ENCODE data around the gene THSD4.

THSD4 gene

DNA sequence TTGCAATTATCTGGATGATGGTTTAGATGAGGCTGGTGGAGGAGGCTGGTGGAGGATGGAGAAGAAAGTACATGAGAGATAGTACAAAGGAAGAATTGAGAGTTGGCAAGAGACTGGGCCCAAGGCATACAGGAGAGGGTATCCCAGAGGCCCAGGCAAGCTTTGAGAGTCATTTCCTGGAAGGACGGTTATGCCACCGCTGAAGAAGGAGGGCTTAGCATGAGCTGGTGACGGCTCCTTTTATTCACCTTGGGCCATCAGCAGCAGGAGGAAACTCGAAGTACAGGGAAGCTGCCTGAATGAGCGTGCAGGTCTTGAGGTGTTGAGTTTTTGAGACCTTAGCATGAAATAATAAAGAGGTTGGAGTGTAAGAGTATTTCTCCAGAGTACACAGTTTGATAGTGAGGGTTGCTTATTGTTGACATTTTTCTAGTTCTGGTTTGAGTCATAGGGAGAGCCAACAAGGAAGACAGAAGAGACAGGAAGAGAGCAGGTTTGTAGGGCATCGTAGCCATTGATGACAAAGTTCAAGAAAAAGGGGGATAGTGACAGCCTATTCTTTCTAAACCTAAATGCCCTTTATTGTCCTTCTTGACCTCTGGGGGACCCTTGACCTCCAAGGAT lies 13.8 kb downstream of the THSD4 start:
- Histone ChIP-seq H3K27me3 (ENCODE audit: control insufficient read depth, insufficient read depth, low read length) (no peaks in the 10 kb centered on the region), H3K9ac (ENCODE audit: low read length) (no peak overlapping the region), H3K4me1 (ENCODE audit: control insufficient read depth, insufficient read depth, low read length) (peaks cover 10% of the 10 kb centered on the region), H3K4me3 (ENCODE audit: low read length) (no peak overlapping the region), H3K36me3 (ENCODE audit: control insufficient read depth, insufficient read depth, low read length) (no peaks in the 10 kb centered on the region), H3K9me3 (ENCODE audit: control insufficient read depth, low read length) (no peaks in the 10 kb centered on the region)

DNA sequence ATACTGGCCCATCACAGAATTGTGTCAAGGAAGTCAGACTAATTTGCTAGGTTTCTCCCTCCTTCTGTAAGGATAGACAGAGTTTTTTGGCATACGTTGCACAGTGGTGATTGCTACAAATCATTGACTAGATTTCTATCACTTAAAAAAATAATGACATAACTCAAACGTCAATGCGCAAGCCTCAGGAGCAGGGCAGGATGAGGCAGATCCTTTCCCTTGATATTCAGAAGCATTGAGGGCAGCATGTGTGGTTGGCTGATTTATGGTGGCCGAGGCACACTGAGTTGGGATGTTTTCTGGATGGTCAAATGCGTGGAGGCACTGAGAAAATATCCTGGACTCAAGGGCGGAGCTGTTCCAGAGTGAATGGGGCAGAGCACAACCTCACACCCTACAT lies 14.4 kb downstream of the THSD4 start:
- peaks cover 10% of the 10 kb centered on the region for H3K4me1 ChIP-seq (ENCODE audit: control insufficient read depth, insufficient read depth, low read length)

DNA sequence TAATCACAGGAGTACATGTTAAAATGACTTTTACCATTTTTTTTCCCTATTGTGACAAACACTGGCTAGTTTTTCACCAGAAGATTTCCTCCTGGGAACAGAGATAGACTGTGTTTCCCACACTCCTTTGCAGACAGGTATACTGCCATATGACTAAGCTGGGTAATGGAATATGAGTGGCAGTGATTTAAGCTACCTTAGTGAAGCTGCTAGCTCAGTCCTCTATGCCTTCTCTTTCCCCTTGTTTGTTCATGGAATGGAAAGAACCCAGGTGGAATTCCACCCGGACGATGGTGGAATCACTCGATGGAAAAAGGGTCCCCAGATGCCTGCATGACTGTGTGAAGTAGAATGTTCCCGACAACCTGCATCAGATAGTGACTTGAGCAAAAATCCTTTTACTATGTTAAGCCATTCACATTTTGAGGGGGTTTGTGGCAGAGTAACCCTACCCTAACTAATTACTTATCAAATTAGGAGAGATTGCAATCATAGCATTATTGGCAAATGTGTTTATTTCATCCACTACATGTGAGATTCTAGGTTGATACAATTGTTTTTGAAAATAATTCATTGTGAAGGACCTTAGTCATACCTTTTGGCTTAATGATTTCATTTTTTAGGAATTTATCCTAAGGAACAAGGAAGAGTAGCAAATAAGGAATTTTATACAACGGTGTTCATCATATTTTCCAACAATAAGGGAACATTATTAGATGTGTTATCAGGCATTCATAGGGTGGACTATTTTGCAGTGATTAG lies 16.5 kb downstream of the THSD4 start:
- Histone ChIP-seq H3K27me3 (ENCODE audit: control insufficient read depth, insufficient read depth, low read length) (no peaks in the 10 kb centered on the region), H3K4me3 (ENCODE audit: low read length) (no peak overlapping the region), H3K9me3 (ENCODE audit: control insufficient read depth, low read length) (no peaks in the 10 kb centered on the region), H3K4me1 (ENCODE audit: control insufficient read depth, insufficient read depth, low read length) (peaks cover 15% of the 10 kb centered on the region), H3K9ac (ENCODE audit: low read length) (no peak overlapping the region), H3K36me3 (ENCODE audit: control insufficient read depth, insufficient read depth, low read length) (no peaks in the 10 kb centered on the region)

More for the DNA sequence above, 14.4 kb downstream of the THSD4 start:
- Histone ChIP-seq H3K9ac (ENCODE audit: low read length) (no peak overlapping the region), H3K4me3 (ENCODE audit: low read length) (no peak overlapping the region), H3K9me3 (ENCODE audit: control insufficient read depth, low read length) (no peaks in the 10 kb centered on the region), H3K27me3 (ENCODE audit: control insufficient read depth, insufficient read depth, low read length) (no peaks in the 10 kb centered on the region), H3K36me3 (ENCODE audit: control insufficient read depth, insufficient read depth, low read length) (no peaks in the 10 kb centered on the region)

DNA sequence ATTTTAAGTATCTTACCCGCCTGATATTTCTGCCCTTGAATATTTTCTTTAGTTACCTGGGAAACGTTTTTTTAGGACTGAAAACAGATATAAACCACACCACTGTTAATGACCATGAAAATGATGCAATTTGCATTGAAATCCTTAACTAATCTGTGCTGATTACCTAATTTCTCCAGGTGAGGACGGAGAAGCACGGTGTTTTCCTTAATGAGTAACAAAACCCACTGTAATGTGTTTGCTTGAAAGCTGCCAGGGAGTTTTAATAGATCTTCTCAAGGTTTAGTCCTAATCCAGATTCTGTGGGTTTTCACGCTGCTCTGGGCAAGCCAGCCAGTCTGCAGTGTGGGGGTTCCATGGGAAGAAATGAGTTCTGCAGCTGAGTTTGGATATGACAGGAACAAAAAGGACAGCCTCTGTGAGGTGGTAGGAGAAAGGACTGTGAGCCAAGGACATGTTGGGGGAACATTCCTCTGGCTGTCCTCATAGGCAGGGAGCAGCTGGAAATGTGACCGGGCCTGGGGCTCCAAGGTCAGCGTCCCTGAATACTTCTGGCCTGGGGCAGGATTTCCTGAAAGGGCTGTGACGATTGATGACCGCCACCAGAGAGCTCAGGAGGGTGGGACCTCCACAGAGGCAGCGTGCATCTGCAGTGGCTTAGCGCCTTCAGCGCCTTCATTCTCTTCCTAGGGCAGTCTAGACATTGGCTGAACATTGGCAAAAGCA lies 18.6 kb downstream of the THSD4 start:
- H3K4me1 ChIP-seq (ENCODE audit: control insufficient read depth, insufficient read depth, low read length), result peaks cover 33% of the 10 kb centered on the region
- no peaks in the 10 kb centered on the region for H3K9me3 ChIP-seq (ENCODE audit: control insufficient read depth, low read length)

DNA sequence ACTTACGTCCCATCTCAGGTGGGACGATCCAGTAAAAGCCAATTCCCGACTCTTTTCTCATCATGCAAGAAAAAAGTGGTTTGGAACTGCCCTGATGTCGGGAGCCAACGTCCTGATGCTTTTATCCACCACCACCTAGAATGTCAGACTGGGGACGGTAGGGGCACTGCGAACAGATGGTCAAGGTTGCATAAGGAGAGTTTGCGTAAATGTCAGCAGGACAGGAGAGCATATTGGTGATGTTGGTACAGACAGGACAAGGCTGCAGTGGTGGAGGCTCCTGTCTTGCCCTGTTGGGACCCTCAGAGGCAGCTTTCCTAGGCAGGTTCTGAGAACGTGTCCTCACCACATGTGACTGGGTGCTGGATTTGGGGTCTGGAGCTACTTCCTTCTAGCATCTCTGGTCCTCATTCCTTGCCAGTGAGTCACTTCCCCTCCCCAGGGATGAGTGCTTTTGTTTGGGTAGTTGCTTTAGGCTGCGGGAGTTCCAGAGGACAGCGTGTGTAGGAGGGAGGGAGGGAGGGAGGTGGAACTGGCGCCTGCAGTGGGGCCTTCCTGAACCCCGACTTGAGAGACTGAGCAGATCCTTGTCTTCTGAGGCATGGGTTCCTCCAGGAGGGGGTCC lies 21.0 kb downstream of the THSD4 start:
- no peak overlapping the region for H3K9ac ChIP-seq (ENCODE audit: low read length)
- H3K27me3 ChIP-seq (ENCODE audit: control insufficient read depth, insufficient read depth, low read length), result no peaks in the 10 kb centered on the region
- peaks cover 29% of the 10 kb centered on the region for H3K4me1 ChIP-seq (ENCODE audit: control insufficient read depth, insufficient read depth, low read length)

More for the DNA sequence above, 18.6 kb downstream of the THSD4 start:
- Histone ChIP-seq H3K36me3 (ENCODE audit: control insufficient read depth, insufficient read depth, low read length) (no peaks in the 10 kb centered on the region), H3K4me3 (ENCODE audit: low read length) (no peak overlapping the region), H3K9ac (ENCODE audit: low read length) (no peak overlapping the region), H3K27me3 (ENCODE audit: control insufficient read depth, insufficient read depth, low read length) (no peaks in the 10 kb centered on the region)

DNA sequence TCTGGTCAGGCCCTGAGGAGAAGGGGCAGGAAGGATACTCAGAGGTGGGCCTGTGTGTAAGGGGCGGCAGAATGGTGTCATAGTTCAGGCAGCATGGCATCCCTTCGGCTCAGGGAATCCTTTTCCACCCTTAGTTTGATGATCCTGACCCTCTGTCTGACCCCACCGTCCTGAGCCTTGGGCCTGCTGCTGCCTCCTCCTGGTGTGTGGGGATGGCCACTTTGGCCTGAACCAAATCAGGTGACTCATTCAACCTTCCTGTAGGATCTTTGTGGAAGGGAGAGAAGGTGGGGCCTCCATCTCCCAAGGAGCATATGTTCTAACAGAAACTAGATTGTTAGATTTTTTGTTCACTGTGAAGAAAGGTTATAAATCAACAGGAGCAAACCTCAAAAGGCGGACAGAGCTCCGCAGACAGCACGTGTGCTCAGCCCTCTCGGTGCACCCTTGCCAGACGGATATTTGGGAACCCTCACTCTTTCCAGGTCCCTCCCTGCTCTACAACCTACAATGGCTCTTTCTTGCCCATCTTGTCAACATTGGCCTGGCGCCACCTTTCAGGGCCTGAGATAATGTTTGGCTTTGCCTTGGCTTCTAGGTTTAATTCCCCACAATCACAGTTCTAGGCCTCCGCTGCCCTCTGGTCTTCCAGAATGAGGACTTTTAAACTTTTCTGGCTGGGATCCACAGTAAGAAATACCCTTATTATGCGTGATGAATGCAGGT lies 21.7 kb downstream of the THSD4 start:
- no peaks in the 10 kb centered on the region for H3K36me3 ChIP-seq (ENCODE audit: control insufficient read depth, insufficient read depth, low read length)
- H3K4me1 ChIP-seq (ENCODE audit: control insufficient read depth, insufficient read depth, low read length), result peaks cover 29% of the 10 kb centered on the region
- H3K9ac ChIP-seq (ENCODE audit: low read length), result no peak overlapping the region
- H3K9me3 ChIP-seq (ENCODE audit: control insufficient read depth, low read length), result no peaks in the 10 kb centered on the region
- H3K4me3 ChIP-seq (ENCODE audit: low read length), result no peak overlapping the region
- H3K27me3 ChIP-seq (ENCODE audit: control insufficient read depth, insufficient read depth, low read length), result no peaks in the 10 kb centered on the region

More for the DNA sequence above, 21.0 kb downstream of the THSD4 start:
- Histone ChIP-seq H3K9me3 (ENCODE audit: control insufficient read depth, low read length) (no peaks in the 10 kb centered on the region), H3K4me3 (ENCODE audit: low read length) (no peak overlapping the region), H3K36me3 (ENCODE audit: control insufficient read depth, insufficient read depth, low read length) (no peaks in the 10 kb centered on the region)

DNA sequence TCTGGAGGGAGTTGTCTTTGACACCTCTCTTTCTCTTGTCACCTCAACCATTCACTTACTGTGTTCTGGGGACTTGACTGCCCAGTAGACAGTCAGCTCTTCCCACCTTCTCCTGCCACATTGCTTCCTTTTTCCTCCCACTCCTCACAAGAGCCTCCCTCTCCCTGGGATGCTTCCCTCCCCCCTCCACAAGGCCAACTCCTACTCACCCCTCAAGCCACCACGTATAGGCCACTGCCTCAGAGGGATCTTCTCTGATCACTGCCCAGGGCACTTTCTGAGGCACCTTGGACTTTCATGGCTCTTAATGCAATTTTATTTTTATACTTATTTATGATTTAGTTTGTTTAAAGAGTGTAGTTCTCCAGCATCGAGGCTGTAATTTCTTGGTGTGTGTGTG lies 23.2 kb downstream of the THSD4 start:
- no peak overlapping the region for H3K4me3 ChIP-seq (ENCODE audit: low read length)
- peaks cover 29% of the 10 kb centered on the region for H3K4me1 ChIP-seq (ENCODE audit: control insufficient read depth, insufficient read depth, low read length)
- H3K36me3 ChIP-seq (ENCODE audit: control insufficient read depth, insufficient read depth, low read length), result no peaks in the 10 kb centered on the region
- no peaks in the 10 kb centered on the region for H3K9me3 ChIP-seq (ENCODE audit: control insufficient read depth, low read length)
- H3K27me3 ChIP-seq (ENCODE audit: control insufficient read depth, insufficient read depth, low read length), result no peaks in the 10 kb centered on the region
- no peak overlapping the region for H3K9ac ChIP-seq (ENCODE audit: low read length)

DNA sequence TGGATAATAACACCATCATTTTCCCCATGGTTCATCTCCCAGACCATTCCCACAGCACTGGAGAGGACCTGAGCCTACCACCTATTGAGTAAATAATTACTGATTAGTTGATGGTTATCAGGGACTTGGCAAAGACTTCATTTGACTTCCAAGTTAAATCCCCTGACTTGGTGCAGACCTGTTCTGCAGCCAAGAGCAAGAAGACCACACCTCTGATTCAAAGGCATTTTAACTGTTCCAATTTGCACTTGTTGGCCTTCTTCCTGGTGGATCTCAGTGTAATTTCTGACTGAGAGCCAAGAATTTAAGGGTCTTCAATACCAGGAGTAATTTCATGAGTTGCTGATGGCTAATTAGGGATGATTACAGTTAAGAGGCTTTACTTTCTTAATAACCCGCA lies 24.0 kb downstream of the THSD4 start:
- peaks cover 30% of the 10 kb centered on the region for H3K4me1 ChIP-seq (ENCODE audit: control insufficient read depth, insufficient read depth, low read length)
- no peak overlapping the region for H3K4me3 ChIP-seq (ENCODE audit: low read length)
- no peaks in the 10 kb centered on the region for H3K36me3 ChIP-seq (ENCODE audit: control insufficient read depth, insufficient read depth, low read length)
- no peaks in the 10 kb centered on the region for H3K27me3 ChIP-seq (ENCODE audit: control insufficient read depth, insufficient read depth, low read length)
- H3K9me3 ChIP-seq (ENCODE audit: control insufficient read depth, low read length), result no peaks in the 10 kb centered on the region
- no peak overlapping the region for H3K9ac ChIP-seq (ENCODE audit: low read length)

DNA sequence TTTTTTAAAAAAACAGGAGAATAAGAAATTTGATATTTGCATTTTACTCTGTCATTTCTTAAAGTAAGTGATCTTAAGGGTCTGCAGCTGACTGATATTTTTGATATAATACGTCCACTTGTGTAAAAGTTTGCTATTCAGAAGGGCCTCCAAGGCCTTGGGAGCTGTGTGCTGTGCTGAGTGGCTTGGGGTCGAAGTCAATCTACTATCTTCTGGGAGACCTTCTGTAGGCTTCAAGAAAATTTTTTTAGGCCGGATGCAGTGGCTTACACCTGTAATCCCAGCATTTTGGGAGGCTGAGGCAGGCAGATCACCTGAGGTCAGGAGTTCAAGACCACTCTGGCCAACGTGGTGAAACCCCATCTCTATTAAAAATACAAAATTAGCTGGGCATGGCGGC lies 26.3 kb downstream of the THSD4 start:
- Histone ChIP-seq H3K4me1 (ENCODE audit: control insufficient read depth, insufficient read depth, low read length) (peaks cover 48% of the 10 kb centered on the region), H3K27me3 (ENCODE audit: control insufficient read depth, insufficient read depth, low read length) (no peaks in the 10 kb centered on the region), H3K9me3 (ENCODE audit: control insufficient read depth, low read length) (no peaks in the 10 kb centered on the region), H3K36me3 (ENCODE audit: control insufficient read depth, insufficient read depth, low read length) (no peaks in the 10 kb centered on the region), H3K4me3 (ENCODE audit: low read length) (no peak overlapping the region), H3K9ac (ENCODE audit: low read length) (no peak overlapping the region)

DNA sequence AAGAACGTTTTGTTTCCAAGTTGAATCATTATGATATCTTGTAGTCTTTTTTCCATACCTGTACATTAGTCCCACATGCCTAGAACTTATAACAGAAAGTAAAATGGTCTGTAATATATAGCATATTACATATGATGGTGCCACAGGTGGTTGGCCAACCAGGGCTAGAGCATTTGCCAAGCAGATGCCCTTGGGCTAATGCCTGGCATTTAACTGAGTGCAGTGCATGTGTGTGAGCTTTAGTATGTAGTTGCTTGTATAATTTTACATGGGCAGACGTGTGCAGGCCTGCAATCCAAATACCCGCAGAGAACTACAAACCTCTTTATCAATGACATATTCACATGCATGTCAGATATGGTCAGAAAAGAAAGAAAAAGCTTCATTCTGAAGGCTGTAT lies 27.5 kb downstream of the THSD4 start:
- H3K27me3 ChIP-seq (ENCODE audit: control insufficient read depth, insufficient read depth, low read length), result no peaks in the 10 kb centered on the region
- no peak overlapping the region for H3K4me3 ChIP-seq (ENCODE audit: low read length)
- no peak overlapping the region for H3K9ac ChIP-seq (ENCODE audit: low read length)
- no peaks in the 10 kb centered on the region for H3K36me3 ChIP-seq (ENCODE audit: control insufficient read depth, insufficient read depth, low read length)
- H3K9me3 ChIP-seq (ENCODE audit: control insufficient read depth, low read length), result no peaks in the 10 kb centered on the region
- H3K4me1 ChIP-seq (ENCODE audit: control insufficient read depth, insufficient read depth, low read length), result peaks cover 47% of the 10 kb centered on the region

DNA sequence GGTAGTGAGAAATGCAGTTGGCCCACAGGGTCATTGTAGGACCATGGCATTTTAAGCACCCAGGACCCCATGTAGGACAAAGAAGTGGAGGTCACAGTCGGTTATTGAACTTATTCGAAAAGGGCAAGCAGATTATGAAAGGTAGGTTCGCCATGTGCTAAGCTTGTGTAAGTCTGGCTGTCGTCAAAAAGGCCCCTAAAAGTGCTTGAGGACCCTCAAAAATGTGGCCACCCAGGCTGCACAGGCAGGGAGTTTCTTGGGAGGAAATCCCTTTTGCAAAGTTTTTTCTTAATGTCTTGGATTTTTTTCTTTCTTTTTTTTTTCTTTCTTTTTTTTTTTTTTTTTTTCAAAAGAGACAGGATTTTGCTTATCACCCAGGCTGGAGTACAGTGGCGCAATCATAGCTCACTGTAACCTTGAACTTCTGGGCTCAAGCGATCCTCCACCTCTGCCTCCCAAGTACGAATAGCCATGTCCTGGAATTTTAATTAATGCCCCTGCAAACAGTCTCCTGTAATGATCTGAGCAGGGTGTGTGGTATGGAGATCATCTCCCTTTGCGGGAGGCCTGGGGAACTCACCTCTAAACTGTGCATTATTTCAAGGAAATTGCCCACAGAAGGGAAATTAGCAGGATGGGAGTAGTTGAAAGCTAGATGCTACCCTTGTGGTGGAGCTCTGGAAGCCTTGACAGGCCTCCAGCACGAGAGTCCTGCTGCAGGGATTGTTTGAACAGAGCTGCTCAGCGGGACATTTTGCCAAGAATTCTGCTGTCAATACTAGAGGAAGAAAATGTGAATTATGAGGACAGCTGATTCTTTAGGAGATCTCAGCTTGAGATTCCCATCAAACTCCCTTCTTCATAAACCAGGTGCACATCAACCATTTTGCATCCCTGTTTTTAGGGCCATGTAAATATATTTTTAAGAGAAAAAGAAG lies 28.4 kb downstream of the THSD4 start:
- Histone ChIP-seq H3K9ac (ENCODE audit: low read length) (no peak overlapping the region), H3K27me3 (ENCODE audit: control insufficient read depth, insufficient read depth, low read length) (no peaks in the 10 kb centered on the region), H3K36me3 (ENCODE audit: control insufficient read depth, insufficient read depth, low read length) (no peaks in the 10 kb centered on the region), H3K4me1 (ENCODE audit: control insufficient read depth, insufficient read depth, low read length) (peaks cover 50% of the 10 kb centered on the region), H3K9me3 (ENCODE audit: control insufficient read depth, low read length) (no peaks in the 10 kb centered on the region), H3K4me3 (ENCODE audit: low read length) (no peak overlapping the region)
